Ecto neural progenitor cell (in vitro differentiated cells): ENCODE results near the gene TSPAN18.

Experiments
- DNase-seq: peaks from one replicate; pipeline ENCODE4 v3.0.0-alpha.2; 2018; ENCODE audit warnings: low spot score

TSPAN18 gene

DNA sequence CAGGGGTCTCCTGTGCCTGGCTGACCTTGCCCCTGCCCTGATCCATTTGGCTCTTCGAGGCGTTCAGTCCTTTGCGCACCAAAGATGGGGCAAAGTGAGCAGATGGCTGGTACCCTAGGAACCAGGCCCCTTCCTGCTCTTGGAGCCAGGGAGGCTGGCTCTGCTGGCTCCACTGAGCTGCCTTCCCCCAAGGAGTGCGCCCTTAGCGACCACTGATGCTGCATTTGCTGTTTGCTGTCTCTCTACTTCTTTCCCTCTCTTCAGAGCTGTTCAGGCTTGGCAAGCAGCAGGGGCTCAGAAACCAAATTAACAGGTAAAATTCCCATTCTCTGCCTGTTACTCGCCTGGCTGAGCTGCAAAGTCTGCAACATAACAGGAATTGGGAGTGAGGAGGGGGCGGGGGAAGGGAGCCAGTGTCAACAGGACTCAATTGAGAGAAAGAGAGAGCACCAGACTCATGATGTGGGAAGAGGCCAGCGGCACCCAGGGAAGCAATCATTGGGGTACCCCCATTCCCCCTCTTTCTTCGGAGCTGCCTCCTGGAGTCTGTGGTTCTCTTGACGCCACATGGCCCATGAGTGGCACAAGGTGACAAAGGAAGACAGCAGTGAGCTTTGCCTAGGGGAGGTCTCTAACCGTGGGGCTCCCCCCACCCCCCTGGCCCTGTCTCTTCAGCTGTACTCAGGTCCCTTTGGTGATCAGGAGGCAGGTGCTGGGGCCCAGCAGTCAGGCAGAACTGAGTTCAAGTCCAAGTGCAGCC, 121.6 kb downstream of the TSPAN18 start:
- no peak for DNase-seq

DNA sequence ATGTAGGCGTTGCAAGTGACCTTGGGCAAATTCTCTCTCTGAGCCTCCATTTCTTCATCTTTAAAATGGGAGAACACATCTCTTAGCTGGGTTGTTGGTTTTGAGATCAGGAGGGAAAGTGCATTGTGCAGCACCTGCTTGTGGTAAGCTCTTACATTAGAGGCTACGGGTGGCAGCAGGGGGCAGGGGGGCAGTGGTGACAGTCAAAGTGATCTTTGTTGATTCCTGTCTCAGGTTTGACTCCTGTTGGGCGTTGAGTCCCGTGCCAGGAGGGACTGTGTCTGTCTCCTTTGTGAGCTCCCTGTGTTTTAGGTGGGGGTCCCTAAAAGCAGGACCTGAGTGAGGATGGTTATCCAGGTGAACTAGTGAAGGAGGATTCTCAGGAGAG, 122.2 kb downstream of the TSPAN18 start:
- DNase-seq = no peak

GRCh38 chr11:44849424-44849823, 122.7 kb downstream of the TSPAN18 start:
- DNase-seq = no peak

- no peak for DNase-seq
Measured at GRCh38 chr11:44849922-44850321, 123.2 kb downstream of the TSPAN18 start.

DNA sequence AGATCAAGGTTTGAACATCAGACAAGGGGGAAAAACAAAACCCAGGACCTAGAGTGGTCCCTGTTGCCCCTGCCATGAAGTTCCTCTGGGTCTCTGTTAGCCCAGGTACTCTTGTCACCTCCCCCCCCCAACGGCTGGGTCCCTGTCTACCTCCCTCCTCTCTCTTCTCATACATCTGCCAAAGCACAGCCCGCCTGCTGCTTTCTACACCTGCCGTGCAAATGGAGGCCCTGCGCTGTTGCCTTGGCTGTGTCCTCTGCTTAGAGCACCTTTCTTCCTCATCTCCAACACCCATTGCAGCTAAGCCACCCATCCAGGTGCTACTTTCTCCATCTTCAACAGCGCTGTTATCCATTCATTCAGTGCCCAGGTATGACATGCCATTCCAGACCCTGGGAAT, 124.7 kb downstream of the TSPAN18 start:
- DNase-seq = no peak

DNA sequence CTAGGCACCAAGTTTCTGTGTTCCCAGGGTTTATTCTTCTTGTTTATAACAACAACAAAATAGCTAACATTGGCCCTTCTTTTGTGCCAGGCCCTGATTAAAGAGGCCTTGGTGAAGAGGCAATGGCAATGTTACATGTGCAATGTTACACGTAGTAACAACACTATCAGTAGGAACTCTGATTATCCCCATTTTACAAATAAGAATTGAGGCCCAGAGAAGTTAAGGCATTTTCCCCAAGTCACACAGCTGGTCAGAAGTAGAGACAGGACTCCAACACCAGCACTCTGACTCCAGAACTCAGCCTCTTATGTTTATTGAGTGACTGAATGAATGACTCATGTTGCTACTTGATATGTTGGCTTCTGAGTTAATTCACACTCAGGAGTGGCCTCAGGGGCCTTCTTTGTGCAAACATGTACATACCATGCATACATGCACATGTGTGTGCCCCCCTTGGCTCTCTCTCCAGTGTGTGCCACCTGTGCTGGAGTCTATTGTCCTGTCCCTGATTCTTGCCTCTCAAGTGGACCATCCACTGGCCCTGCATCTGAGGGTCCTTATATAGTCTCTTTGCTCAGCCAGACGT, 125.5 kb downstream of the TSPAN18 start:
- DNase-seq = no peak

GRCh38 chr11:44852952-44853351, 126.2 kb downstream of the TSPAN18 start:
- DNase-seq = no peak

- DNase-seq = no peak
Measured at GRCh38 chr11:44853666-44854065, 126.9 kb downstream of the TSPAN18 start.

GRCh38 chr11:44854086-44854485, 127.3 kb downstream of the TSPAN18 start:
- DNase-seq = no peak

DNA sequence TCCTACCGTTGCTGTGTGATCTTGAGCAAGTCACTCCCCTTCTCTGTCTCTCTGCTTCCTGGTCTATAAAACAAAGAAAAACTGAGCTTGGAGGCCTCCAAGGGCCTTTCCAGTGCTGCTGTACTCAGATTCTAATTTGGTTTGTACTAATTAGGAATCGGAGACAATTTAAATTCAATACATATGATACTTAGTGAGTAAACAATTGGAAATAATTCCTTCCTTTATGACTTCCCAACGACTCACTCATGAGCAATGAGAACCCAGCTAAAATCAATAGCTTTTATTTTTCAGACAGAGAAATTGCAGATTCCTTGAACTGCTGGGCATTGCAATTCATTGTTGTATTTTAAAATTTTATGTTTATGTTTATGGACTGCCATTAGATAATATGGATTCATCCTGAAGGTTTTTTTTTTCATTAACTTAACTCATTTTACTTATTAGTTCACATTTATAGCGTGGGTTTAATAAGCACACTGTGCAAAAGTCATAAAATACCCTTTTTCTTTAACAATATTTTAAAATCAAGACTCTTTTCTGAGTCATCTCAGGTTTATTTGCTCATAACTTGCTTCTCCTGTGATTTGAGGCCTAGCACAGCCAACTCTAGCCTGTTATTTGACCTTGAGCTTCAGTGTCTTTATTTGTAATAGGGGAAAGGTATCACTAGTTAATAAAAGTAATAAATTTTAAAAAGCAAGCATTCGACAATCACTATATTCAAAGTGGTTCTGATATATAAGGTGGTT, 128.2 kb downstream of the TSPAN18 start:
- DNase-seq = no peak

DNA sequence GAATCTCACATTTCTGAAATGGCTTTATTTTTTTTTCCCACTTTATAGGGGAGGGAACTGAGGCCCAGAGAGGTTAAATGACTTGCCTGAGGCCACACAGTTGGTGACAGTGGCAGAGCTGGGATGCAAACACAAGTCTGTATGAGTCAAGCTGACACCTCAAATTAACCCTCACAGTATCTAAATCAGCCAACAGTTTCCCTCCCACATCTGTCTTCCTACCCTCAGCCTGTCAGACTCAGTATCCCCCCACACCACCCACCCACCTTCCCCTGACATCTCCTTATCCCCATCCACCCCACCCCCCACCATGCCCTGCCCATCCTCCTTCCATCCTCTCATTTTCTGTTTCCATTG, 128.7 kb downstream of the TSPAN18 start:
- DNase-seq = no peak

- no peak for DNase-seq
Measured at GRCh38 chr11:44857490-44858090, 130.8 kb downstream of the TSPAN18 start.

DNA sequence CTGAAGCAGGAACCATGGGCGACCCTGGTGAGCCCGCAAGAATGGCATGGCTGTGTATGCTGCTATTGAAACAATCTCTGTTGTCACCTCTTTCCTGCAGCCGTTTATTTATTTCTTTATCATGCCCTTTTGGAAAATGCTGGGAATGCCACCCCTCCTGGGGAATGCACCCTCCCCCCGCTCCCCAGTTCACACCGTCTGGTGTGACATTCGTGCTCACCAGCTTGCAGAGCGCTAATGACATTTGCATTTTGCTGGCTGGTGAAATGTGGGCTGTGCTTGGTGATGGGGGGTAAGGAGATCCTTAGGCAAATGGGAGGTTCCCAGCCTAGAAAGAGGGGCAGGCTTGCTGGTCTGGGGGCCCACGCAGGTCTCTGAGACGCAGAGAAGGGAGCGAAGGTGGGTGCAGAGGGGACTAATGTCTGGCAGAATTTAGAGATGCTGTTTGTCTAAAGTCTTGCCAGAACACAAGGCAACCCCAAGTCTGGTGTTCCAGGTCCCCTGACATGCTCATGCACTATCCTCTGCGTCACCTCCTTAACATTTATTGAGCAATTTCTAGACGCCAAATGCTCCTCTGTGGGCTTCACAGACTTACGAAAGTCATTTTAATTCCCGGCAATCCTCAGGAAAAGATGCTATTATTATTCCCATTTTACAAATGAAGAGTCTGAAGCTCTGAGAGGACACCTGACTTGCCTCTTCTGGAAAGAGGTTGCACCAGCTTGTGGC, 132.2 kb downstream of the TSPAN18 start:
- no peak for DNase-seq

- no peak for DNase-seq
Measured at GRCh38 chr11:44859528-44859925, 132.8 kb downstream of the TSPAN18 start.

GRCh38 chr11:44860346-44860745, 133.6 kb downstream of the TSPAN18 start:
- DNase-seq = no peak

GRCh38 chr11:44861849-44862557, 135.2 kb downstream of the TSPAN18 start:
- peak; percentile 70 for DNase-seq

- no peak for DNase-seq
Measured at GRCh38 chr11:44862558-44863101, 135.9 kb downstream of the TSPAN18 start.

GRCh38 chr11:44863231-44863630, 136.5 kb downstream of the TSPAN18 start:
- peak; percentile 77 for DNase-seq

- DNase-seq = no peak
Measured at GRCh38 chr11:44865866-44866272, 139.1 kb downstream of the TSPAN18 start.

GRCh38 chr11:44866286-44866685, 139.5 kb downstream of the TSPAN18 start:
- DNase-seq = no peak

DNA sequence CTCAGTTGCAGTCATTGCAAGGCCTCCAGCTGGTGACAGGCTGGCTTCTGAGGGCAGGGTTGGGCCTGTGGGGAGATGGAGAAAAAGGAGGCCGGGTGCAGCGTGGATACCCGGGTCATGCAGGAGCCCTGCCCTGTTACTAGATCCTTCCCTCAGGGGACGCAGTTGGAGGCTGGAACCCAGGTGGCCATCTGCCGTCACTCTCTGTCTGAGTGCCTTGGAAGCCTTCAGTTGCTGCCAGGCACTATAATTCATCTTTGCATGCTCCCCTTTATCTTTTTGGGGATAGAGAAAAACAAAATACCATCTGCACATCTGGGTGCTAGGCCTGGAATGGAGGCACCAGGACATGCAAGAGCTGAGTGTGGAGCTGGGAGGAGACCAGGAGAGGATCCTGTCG, 141.3 kb downstream of the TSPAN18 start:
- DNase-seq = no peak
